ENCODE measurements around the gene CALHM6. TPM values are rescaled to one million over a fixed set of nuclear protein-coding genes. Genes with fewer than 3 reads are reported as not detected.
A peak's percentile ranks its signal among the peaks of the same experiment; 100 is the strongest.

Gene CALHM6
- total RNA-seq (2014; rRNA removed; shearing (Covaris generic)): not detected in 2 replicates
- polyA plus RNA-seq (2016; fragmentation: Nextera tagmentation; extraction: Ambion mirVana): 1.6 and 1.7 TPM in 2 replicates

GRCh38 chr6:116461331-116461931, at the start of gene CALHM6:
Gene CALHM6, plus strand, starts transcription at chr6:116461375. Its CDS starts 555 bp downstream, at chr6:116461930.
- Histone ChIP-seq H4K20me1 (ENCODE audit: insufficient read depth) (no peaks in the 10 kb centered on the region), H3F3A (ENCODE audit: insufficient read depth) (0 out of 2 replicates have a peak, but pooled peaks cover 6% of the 10 kb centered on the region), H3K4me2 (ENCODE audit: unreplicated experiment) (peak within 1 kb of the TSS; percentile 70), H3K9ac (peak within 1 kb of the TSS; percentile 19; the same call in 1 of the 2 replicates), H3K9me3 (ENCODE audit: low read depth) (no peaks in the 10 kb centered on the region), H3K4me1 (ENCODE audit: insufficient read depth) (no peaks in the 10 kb centered on the region), H3K27ac (no peak within 1 kb of the TSS), H3K79me2 (ENCODE audit: insufficient read depth) (no peaks in the 10 kb centered on the region), H3K9me2 (ENCODE audit: insufficient read depth) (no peaks in the 10 kb centered on the region), H3K27me3 (replicated peaks; ENCODE audit: insufficient read depth) (peaks cover 17% of the 10 kb centered on the region; the same call in 1 of the 2 replicates), H2AFZ (peak within 1 kb of the TSS; percentile 77), H3K4me3 (peak within 1 kb of the TSS; percentile 68), H3K36me3 (ENCODE audit: low read depth) (no peaks in the 10 kb centered on the region)
- TF ChIP-seq EZH2phosphoT487 (IDR thresholded peaks at IDR 0.05; ENCODE audit: insufficient read depth, low read depth) (no peak), EZH2 (IDR thresholded peaks at IDR 0.05; ENCODE audit: insufficient read depth, poor library complexity, severe bottlenecking) (no peak)
- 75 to 80% methylated on average over 13 of the region's 13 CpGs for WGBS, 2 experiments (ENCODE audit: low coverage in 1 of 2, low lambda C conversion rate in 2 of 2, missing lambda C conversion rate in 2 of 2)
- in situ Hi-C loops (cut with MboI): no loop called here
- DNase-seq: no peak

GRCh38 chr6:116412270-116412669, 48.9 kb upstream of the CALHM6 start:
- Histone ChIP-seq H3K27ac (peak overlapping the region; percentile 56), H3K4me1 (ENCODE audit: insufficient read depth) (peaks cover 23% of the 10 kb centered on the region), H3K79me2 (ENCODE audit: insufficient read depth) (peaks cover 99% of the 10 kb centered on the region), H3K27me3 (replicated peaks; ENCODE audit: insufficient read depth) (no peaks in the 10 kb centered on the region), H3K9me3 (ENCODE audit: low read depth) (no peaks in the 10 kb centered on the region), H3K4me2 (ENCODE audit: unreplicated experiment) (peak overlapping the region; percentile 4), H4K20me1 (ENCODE audit: insufficient read depth) (0 out of 2 replicates have a peak, but pooled peaks cover 3% of the 10 kb centered on the region), H3K9me2 (ENCODE audit: insufficient read depth) (no peaks in the 10 kb centered on the region), H3K36me3 (ENCODE audit: low read depth) (peaks cover 6% of the 10 kb centered on the region; the same call in 1 of the 2 replicates), H3K9ac (peak overlapping the region; percentile 27), H3F3A (ENCODE audit: insufficient read depth) (peaks cover 23% of the 10 kb centered on the region), H2AFZ (no peak overlapping the region), H3K4me3 (no peak overlapping the region)
- in situ Hi-C loops (cut with MboI): no loop called here
- DNase-seq: peak; percentile 69
- TF ChIP-seq EZH2 (IDR thresholded peaks at IDR 0.05; ENCODE audit: insufficient read depth, poor library complexity, severe bottlenecking) (no peak), EZH2phosphoT487 (IDR thresholded peaks at IDR 0.05; ENCODE audit: insufficient read depth, low read depth) (no peak)

GRCh38 chr6:116413357-116413756, 47.8 kb upstream of the CALHM6 start:
- Histone ChIP-seq H4K20me1 (ENCODE audit: insufficient read depth) (0 out of 2 replicates have a peak, but pooled peaks cover 3% of the 10 kb centered on the region), H3K4me2 (ENCODE audit: unreplicated experiment) (no peak overlapping the region), H3K27me3 (replicated peaks; ENCODE audit: insufficient read depth) (no peaks in the 10 kb centered on the region), H3K9me2 (ENCODE audit: insufficient read depth) (no peaks in the 10 kb centered on the region), H3K27ac (no peak overlapping the region), H2AFZ (no peak overlapping the region), H3K79me2 (ENCODE audit: insufficient read depth) (peaks cover 99% of the 10 kb centered on the region), H3K36me3 (ENCODE audit: low read depth) (peaks cover 6% of the 10 kb centered on the region; the same call in 1 of the 2 replicates), H3F3A (ENCODE audit: insufficient read depth) (peaks cover 15% of the 10 kb centered on the region), H3K4me1 (ENCODE audit: insufficient read depth) (peaks cover 19% of the 10 kb centered on the region), H3K4me3 (no peak overlapping the region), H3K9ac (no peak overlapping the region), H3K9me3 (ENCODE audit: low read depth) (no peaks in the 10 kb centered on the region)
- in situ Hi-C loops (cut with MboI): no loop called here
- no peak for DNase-seq
- WGBS, 2 experiments (ENCODE audit: low coverage in 1 of 2, low lambda C conversion rate in 2 of 2, missing lambda C conversion rate in 2 of 2): 15 to 16% methylated on average over 1 of the region's 1 CpG
- TF ChIP-seq EZH2 (IDR thresholded peaks at IDR 0.05; ENCODE audit: insufficient read depth, poor library complexity, severe bottlenecking): no peak
- TF ChIP-seq EZH2phosphoT487 (IDR thresholded peaks at IDR 0.05; ENCODE audit: insufficient read depth, low read depth): no peak

- H3K79me2 ChIP-seq (ENCODE audit: insufficient read depth): peaks cover 99% of the 10 kb centered on the region
- no peak overlapping the region for H3K4me3 ChIP-seq
- no peaks in the 10 kb centered on the region for H3K27me3 ChIP-seq (replicated peaks; ENCODE audit: insufficient read depth)
- no peak overlapping the region for H3K4me2 ChIP-seq (ENCODE audit: unreplicated experiment)
- no peaks in the 10 kb centered on the region for H3K9me2 ChIP-seq (ENCODE audit: insufficient read depth)
- H3K9ac ChIP-seq: no peak overlapping the region
- H3K27ac ChIP-seq: no peak overlapping the region
- TF ChIP-seq EZH2phosphoT487 (IDR thresholded peaks at IDR 0.05; ENCODE audit: insufficient read depth, low read depth): no peak
- TF ChIP-seq EZH2 (IDR thresholded peaks at IDR 0.05; ENCODE audit: insufficient read depth, poor library complexity, severe bottlenecking): no peak
- DNase-seq: no peak
- H4K20me1 ChIP-seq (ENCODE audit: insufficient read depth): 0 out of 2 replicates have a peak, but pooled peaks cover 3% of the 10 kb centered on the region
- peaks cover 6% of the 10 kb centered on the region; the same call in 1 of the 2 replicates for H3K36me3 ChIP-seq (ENCODE audit: low read depth)
- in situ Hi-C loops (cut with MboI): no loop called here
- H2AFZ ChIP-seq: no peak overlapping the region
- no peaks in the 10 kb centered on the region for H3K9me3 ChIP-seq (ENCODE audit: low read depth)
- WGBS, 2 experiments (ENCODE audit: low coverage in 1 of 2, low lambda C conversion rate in 2 of 2, missing lambda C conversion rate in 2 of 2): 97 to 98% methylated on average over 3 of the region's 3 CpGs
- H3F3A ChIP-seq (ENCODE audit: insufficient read depth): peaks cover 8% of the 10 kb centered on the region; the same call in 1 of the 2 replicates
- H3K4me1 ChIP-seq (ENCODE audit: insufficient read depth): peaks cover 18% of the 10 kb centered on the region
These were observed 43.5 kb upstream of the CALHM6 start for GRCh38 chr6:116417661-116418060.
